Adrenal gland (tissue), 5 donors: ENCODE measurements around the gene PLXDC2.

ENCODE experiments used
- POLR2A ChIP-seq, 2 donors: fragments of 450-650 bp; IDR thresholded peaks; one replicate each; pipeline ENCODE4 v1.6.1; 2017; ENCODE audit warnings: antibody characterized with exemption in 2 of 2, mild to moderate bottlenecking in 2 of 2, moderate library complexity in 1 of 2
- TF ChIP-seq, protein P1 (sequence below), 6 experiments: fragments of 450-650 bp in 4 of 6; fragments of 200-600 bp in 2 of 6; sonication (generic) in 1 of 6; IDR thresholded peaks; 1 replicate in 5 of 6; 2 replicates in 1 of 6; pipeline versions ENCODE4 v1.5.1 to v1.8.0; 2016 to 2021; ENCODE audit warnings: antibody characterized with exemption in 6 of 6, mild to moderate bottlenecking in 2 of 6, moderate library complexity in 1 of 6
- donor health status: DM: no; HTN: no; CAD: no.

DNA sequence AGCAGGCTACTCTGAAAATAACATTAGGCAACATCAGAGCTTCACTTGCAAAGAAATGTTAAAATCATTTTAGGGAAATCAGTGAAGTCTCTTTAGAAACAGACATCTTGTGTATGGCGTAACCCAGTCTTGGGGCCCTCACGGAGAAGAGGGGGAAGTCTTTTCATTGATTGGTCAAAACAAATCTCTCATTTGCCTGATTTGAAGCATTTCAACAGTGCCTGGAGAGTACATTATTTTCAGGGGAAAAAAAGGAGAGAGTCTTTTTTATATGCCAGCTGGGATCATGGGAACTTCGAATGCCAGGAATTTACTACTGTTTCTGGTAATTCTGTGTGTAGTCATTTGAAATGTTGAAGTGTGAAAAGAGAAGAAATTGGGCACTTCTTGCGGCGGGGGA lies 471.4 kb downstream of the PLXDC2 start:
- TF ChIP-seq, protein P1, sequence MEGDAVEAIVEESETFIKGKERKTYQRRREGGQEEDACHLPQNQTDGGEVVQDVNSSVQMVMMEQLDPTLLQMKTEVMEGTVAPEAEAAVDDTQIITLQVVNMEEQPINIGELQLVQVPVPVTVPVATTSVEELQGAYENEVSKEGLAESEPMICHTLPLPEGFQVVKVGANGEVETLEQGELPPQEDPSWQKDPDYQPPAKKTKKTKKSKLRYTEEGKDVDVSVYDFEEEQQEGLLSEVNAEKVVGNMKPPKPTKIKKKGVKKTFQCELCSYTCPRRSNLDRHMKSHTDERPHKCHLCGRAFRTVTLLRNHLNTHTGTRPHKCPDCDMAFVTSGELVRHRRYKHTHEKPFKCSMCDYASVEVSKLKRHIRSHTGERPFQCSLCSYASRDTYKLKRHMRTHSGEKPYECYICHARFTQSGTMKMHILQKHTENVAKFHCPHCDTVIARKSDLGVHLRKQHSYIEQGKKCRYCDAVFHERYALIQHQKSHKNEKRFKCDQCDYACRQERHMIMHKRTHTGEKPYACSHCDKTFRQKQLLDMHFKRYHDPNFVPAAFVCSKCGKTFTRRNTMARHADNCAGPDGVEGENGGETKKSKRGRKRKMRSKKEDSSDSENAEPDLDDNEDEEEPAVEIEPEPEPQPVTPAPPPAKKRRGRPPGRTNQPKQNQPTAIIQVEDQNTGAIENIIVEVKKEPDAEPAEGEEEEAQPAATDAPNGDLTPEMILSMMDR (IDR thresholded peaks at IDR 0.05) = no peak
- no peak for TF ChIP-seq POLR2A (IDR thresholded peaks at IDR 0.05)
